Mucosa of descending colon (tissue), 3 donors: ENCODE measurements around the gene TGFBR3L. TPM values are rescaled to one million over a fixed set of nuclear protein-coding genes. Genes with fewer than 3 reads are reported as not detected.

ENCODE experiments used
- ATAC-seq: fragments of 200-7000 bp; cut with Tn5 transposase; one replicate; pipeline ENCODE4 v1.9.1; 2020; ENCODE audit warnings: mild to moderate bottlenecking, moderate library complexity
- DNase-seq, 3 donors: peaks; one replicate each; pipeline ENCODE4 v3.0.0-alpha.2; 2020
- H3K36me3 ChIP-seq: fragments of 200-600 bp; one replicate; pipeline ENCODE4 v1.8.0; 2021; ENCODE audit warnings: low read depth, mild to moderate bottlenecking
- H3K4me1 ChIP-seq: fragments of 200-600 bp; one replicate; pipeline ENCODE4 v1.8.0; 2021; ENCODE audit warnings: low read depth, mild to moderate bottlenecking
- H3K4me3 ChIP-seq: fragments of 200-600 bp; one replicate; pipeline ENCODE4 v1.8.0; 2021; ENCODE audit warnings: mild to moderate bottlenecking
- H3K9me3 ChIP-seq: fragments of 200-600 bp; one replicate; pipeline ENCODE4 v1.8.0; 2021; ENCODE audit warnings: mild to moderate bottlenecking
- intact Hi-C, 2 donors: fragments of 100-400 bp; cut with DNase I in 1 of 2; cut with micrococcal nuclease in 1 of 2; formaldehyde crosslinking; loops; one replicate each; pipeline versions ENCODE4 v1.11.0 to v1.11.1; 2022; cut with DNase I, micrococcal nuclease
- total RNA-seq, 3 donors: library from RNA; stranded (reverse); fragmentation: NEBNext Ultra II Directional in 2 of 3; extraction: Animal tissue kit (Norgen Biotek cat#: 25700) in 2 of 3; gene quantifications; one replicate each; pipeline versions ENCODE4 v1.2.1 to v1.2.4, GENCODE V29; 2021 to 2023
- TF ChIP-seq, protein P1 (sequence below): fragments of 200-600 bp; IDR thresholded peaks from one replicate; pipeline ENCODE4 v1.8.0; 2022; ENCODE audit warnings: antibody characterized with exemption, mild to moderate bottlenecking
- donor health status: DM: no; HTN: no; CAD: no; lungs with moderate emphysema.
- donor health status: DM: no; HTN: no; CAD: no.
- donor health status: DM: no; HTN: yes; CAD: no.

Gene TGFBR3L
- total RNA-seq, 3 donors from 2014 or later = 0.79 TPM; not detected in 2

GRCh38 chr19:7874897-7875273 lies 39.7 kb upstream of the TGFBR3L start:
- intact Hi-C loops = no loop called here
- no peak for ATAC-seq
- TF ChIP-seq, protein P1, sequence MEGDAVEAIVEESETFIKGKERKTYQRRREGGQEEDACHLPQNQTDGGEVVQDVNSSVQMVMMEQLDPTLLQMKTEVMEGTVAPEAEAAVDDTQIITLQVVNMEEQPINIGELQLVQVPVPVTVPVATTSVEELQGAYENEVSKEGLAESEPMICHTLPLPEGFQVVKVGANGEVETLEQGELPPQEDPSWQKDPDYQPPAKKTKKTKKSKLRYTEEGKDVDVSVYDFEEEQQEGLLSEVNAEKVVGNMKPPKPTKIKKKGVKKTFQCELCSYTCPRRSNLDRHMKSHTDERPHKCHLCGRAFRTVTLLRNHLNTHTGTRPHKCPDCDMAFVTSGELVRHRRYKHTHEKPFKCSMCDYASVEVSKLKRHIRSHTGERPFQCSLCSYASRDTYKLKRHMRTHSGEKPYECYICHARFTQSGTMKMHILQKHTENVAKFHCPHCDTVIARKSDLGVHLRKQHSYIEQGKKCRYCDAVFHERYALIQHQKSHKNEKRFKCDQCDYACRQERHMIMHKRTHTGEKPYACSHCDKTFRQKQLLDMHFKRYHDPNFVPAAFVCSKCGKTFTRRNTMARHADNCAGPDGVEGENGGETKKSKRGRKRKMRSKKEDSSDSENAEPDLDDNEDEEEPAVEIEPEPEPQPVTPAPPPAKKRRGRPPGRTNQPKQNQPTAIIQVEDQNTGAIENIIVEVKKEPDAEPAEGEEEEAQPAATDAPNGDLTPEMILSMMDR = no peak

DNA sequence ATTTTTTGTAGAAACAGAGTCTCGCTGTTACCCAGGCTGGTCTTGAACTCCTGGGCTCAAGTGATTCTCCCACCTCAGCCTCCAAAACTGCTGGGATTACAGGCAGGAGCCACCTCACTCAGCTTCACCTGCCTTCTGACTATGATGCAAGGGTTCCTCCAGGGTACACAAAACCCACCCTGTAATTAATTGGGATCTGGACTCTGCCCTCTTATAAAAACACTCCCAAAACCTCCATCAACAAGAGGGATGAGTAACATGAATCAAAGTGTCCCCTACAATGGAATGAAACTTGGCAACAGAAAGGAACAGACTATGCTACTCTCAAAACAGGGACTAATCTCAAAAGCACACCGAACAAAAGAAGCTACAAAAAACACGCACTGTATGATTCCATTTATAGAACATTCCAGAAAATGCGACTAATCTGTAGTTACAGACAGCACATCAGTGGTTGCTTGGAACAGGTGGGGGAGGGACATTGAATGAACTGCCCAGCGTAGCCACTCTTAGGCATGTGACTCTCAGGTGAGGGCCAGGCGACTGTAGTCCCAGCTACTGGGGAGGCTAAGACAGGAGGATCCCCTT lies 37.3 kb upstream of the TGFBR3L start:
- no peaks in the 10 kb centered on the region for H3K36me3 ChIP-seq
- H3K4me1 ChIP-seq = peaks cover 10% of the 10 kb centered on the region
- no peak overlapping the region for H3K4me3 ChIP-seq
- H3K9me3 ChIP-seq = no peaks in the 10 kb centered on the region
- no peak for DNase-seq
- ATAC-seq = no peak
- intact Hi-C loops = no loop called here
- TF ChIP-seq, protein P1 = no peak

More at GRCh38 chr19:7874897-7875273, 39.7 kb upstream of the TGFBR3L start:
- H3K4me1 ChIP-seq = peaks cover 22% of the 10 kb centered on the region
- DNase-seq = no peak
- no peaks in the 10 kb centered on the region for H3K9me3 ChIP-seq
- H3K36me3 ChIP-seq = no peaks in the 10 kb centered on the region
- H3K4me3 ChIP-seq = no peak overlapping the region

GRCh38 chr19:7879111-7879807 lies 35.4 kb upstream of the TGFBR3L start:
- DNase-seq (no peak), ATAC-seq (no peak)
- no peaks in the 10 kb centered on the region for H3K36me3 ChIP-seq
- intact Hi-C loops = no loop called here
- TF ChIP-seq, protein P1 = no peak
- no peaks in the 10 kb centered on the region for H3K9me3 ChIP-seq
- H3K4me1 ChIP-seq = peaks cover 6% of the 10 kb centered on the region
- H3K4me3 ChIP-seq = no peak overlapping the region

DNA sequence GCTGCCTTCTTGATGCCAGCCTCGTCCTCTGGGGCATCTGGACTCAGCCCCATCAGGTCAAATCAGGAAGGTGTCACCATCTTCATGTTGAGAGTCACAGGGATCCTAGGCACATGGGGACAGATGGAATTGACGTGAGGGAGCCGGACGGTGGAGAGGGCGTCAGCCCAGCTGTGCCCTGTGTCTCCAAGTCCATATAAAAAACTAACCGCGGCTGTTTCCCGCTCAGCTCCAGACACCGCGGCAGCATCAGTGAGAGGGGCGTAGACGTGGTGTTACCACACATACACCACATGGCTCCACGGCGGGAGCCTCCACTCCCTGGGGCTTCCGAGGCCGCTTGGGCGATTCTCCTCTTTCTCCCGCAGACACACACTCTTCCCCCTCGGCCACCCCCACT lies 34.8 kb upstream of the TGFBR3L start:
- intact Hi-C loops = no loop called here
- ATAC-seq = no peak
- TF ChIP-seq, protein P1 = no peak

GRCh38 chr19:7881910-7882309 lies 32.7 kb upstream of the TGFBR3L start:
- Histone ChIP-seq H3K9me3 (no peaks in the 10 kb centered on the region), H3K36me3 (no peaks in the 10 kb centered on the region), H3K4me1 (no peaks in the 10 kb centered on the region), H3K4me3 (no peak overlapping the region)
- ATAC-seq = no peak
- DNase-seq = no peak
- intact Hi-C loops = no loop called here
- TF ChIP-seq, protein P1 = no peak

More for the DNA sequence above, 34.8 kb upstream of the TGFBR3L start:
- no peaks in the 10 kb centered on the region for H3K9me3 ChIP-seq
- H3K4me1 ChIP-seq = peaks cover 2% of the 10 kb centered on the region
- no peak for DNase-seq
- no peaks in the 10 kb centered on the region for H3K36me3 ChIP-seq
- no peak overlapping the region for H3K4me3 ChIP-seq
